ENCODE data around the gene CATSPERB. TPM values are rescaled to one million over a fixed set of nuclear protein-coding genes. Genes with fewer than 3 reads are reported as not detected.

Gene CATSPERB
- total and polyA plus RNA-seq, 8 donors, result 0.31 to 56.5 (median 3.5) TPM

- H3K27ac ChIP-seq, result peak overlapping the region in 4 of 5 donors; percentile 72 to 88 (median 75)
- WGBS, 5 donors, result 86 to 94% (median 86%) methylated on average over 1 of the region's 1 CpG
These were observed 22.3 kb upstream of the CATSPERB start for GRCh38 chr14:91754185-91754584.

GRCh38 chr14:91753501-91754128, 21.7 kb upstream of the CATSPERB start:
- Histone ChIP-seq H3K27ac (peak overlapping the region in 4 of 5 donors; percentile 72 to 88 (median 75)), H3K4me3 (no peak overlapping the region), H3K36me3 (no peaks in the 10 kb centered on the region), H3K9me3 (no peaks in the 10 kb centered on the region), H3K4me1 (peaks cover 4 to 16% (median 13%) of the 10 kb centered on the region in 4 donors), H3K27me3 (no peaks in the 10 kb centered on the region)
- intact Hi-C loops (cut with DNase I; ENCODE audit: low total_unique reads), result no loop called here
- DNase-seq, result no peak
- TF ChIP-seq POLR2AphosphoS5 (IDR thresholded peaks at IDR 0.05) (no peak), EP300 (IDR thresholded peaks at IDR 0.05) (no peak), POLR2A (IDR thresholded peaks at IDR 0.05) (no peak), CTCF (IDR thresholded peaks at IDR 0.05) (no peak)
- 64 to 75% (median 74%) methylated on average over 4 of the region's 4 CpGs for WGBS, 5 donors

More at GRCh38 chr14:91754185-91754584, 22.3 kb upstream of the CATSPERB start:
- H3K4me3 ChIP-seq, result no peak overlapping the region
- no peak for DNase-seq
- no peaks in the 10 kb centered on the region for H3K9me3 ChIP-seq
- TF ChIP-seq POLR2AphosphoS5 (IDR thresholded peaks at IDR 0.05) (no peak), POLR2A (IDR thresholded peaks at IDR 0.05) (no peak), CTCF (IDR thresholded peaks at IDR 0.05) (no peak), EP300 (IDR thresholded peaks at IDR 0.05) (no peak)
- intact Hi-C loops (cut with DNase I; ENCODE audit: low total_unique reads), result no loop called here
- peaks cover 4 to 16% (median 13%) of the 10 kb centered on the region in 4 donors for H3K4me1 ChIP-seq
- no peaks in the 10 kb centered on the region for H3K27me3 ChIP-seq
- no peaks in the 10 kb centered on the region for H3K36me3 ChIP-seq

- Histone ChIP-seq H3K4me3 (no peak overlapping the region), H3K4me1 (peaks cover under 1 to 16% (median 13%) of the 10 kb centered on the region in 4 donors), H3K27ac (peak overlapping the region in 3 of 5 donors; percentile 75 to 88 (median 75)), H3K27me3 (no peaks in the 10 kb centered on the region), H3K36me3 (no peaks in the 10 kb centered on the region), H3K9me3 (no peaks in the 10 kb centered on the region)
- DNase-seq, result no peak
- TF ChIP-seq CTCF (IDR thresholded peaks at IDR 0.05) (no peak), EP300 (IDR thresholded peaks at IDR 0.05) (no peak), POLR2A (IDR thresholded peaks at IDR 0.05) (no peak), POLR2AphosphoS5 (IDR thresholded peaks at IDR 0.05) (no peak)
- intact Hi-C loops (cut with DNase I; ENCODE audit: low total_unique reads), result no loop called here
- WGBS, 5 donors, result 17 to 50% (median 40%) methylated on average over 1 of the region's 1 CpG
These were observed 21.1 kb upstream of the CATSPERB start for GRCh38 chr14:91752961-91753360.

- peaks cover 0 to 16% (median 13%) of the 10 kb centered on the region in 4 donors for H3K4me1 ChIP-seq
- no peak overlapping the region for H3K27ac ChIP-seq
- H3K36me3 ChIP-seq, result no peaks in the 10 kb centered on the region
- H3K27me3 ChIP-seq, result no peaks in the 10 kb centered on the region
- H3K4me3 ChIP-seq, result no peak overlapping the region
- no peak for DNase-seq
- intact Hi-C loops (cut with DNase I; ENCODE audit: low total_unique reads), result no loop called here
- 72 to 93% (median 84%) methylated on average over 2 of the region's 2 CpGs for WGBS, 5 donors
- no peaks in the 10 kb centered on the region for H3K9me3 ChIP-seq
- TF ChIP-seq CTCF (IDR thresholded peaks at IDR 0.05), result no peak
These were observed 19.8 kb upstream of the CATSPERB start for GRCh38 chr14:91751719-91752118.

Data from stomach (tissue), 9 donors.